Activated naive CD8-positive, alpha-beta T cell (primary cell): ENCODE results near the gene YARS1.

Experiments used
- H3K27ac Mint-ChIP-seq: one replicate; pipeline ENCODE4 v1.8.0; 2021; ENCODE audit warnings: mixed read lengths
- H3K27me3 Mint-ChIP-seq: one replicate; pipeline ENCODE4 v1.8.0; 2021; ENCODE audit warnings: mixed read lengths
- H3K36me3 Mint-ChIP-seq: one replicate; pipeline ENCODE4 v1.8.0; 2021; ENCODE audit warnings: mixed read lengths
- H3K4me1 Mint-ChIP-seq: one replicate; pipeline ENCODE4 v1.8.0; 2021; ENCODE audit warnings: low read depth, mixed read lengths
- H3K4me3 Mint-ChIP-seq: one replicate; pipeline ENCODE4 v1.8.0; 2021; ENCODE audit warnings: mild to moderate bottlenecking, mixed read lengths
- H3K9me3 Mint-ChIP-seq: one replicate; pipeline ENCODE4 v1.8.0; 2021; ENCODE audit warnings: low read depth, mixed read lengths

The YARS1 gene

GRCh38 chr1:32830092-32830852 is 13.1 kb upstream of the YARS1 start:
- H3K9me3 Mint-ChIP-seq: no peaks in the 10 kb centered on the region
- H3K27ac Mint-ChIP-seq: peak overlapping the region; percentile 81
- peaks cover 26% of the 10 kb centered on the region for H3K4me1 Mint-ChIP-seq
- H3K36me3 Mint-ChIP-seq: peaks cover 23% of the 10 kb centered on the region
- peak overlapping the region; percentile 51 for H3K4me3 Mint-ChIP-seq
- no peaks in the 10 kb centered on the region for H3K27me3 Mint-ChIP-seq

- no peaks in the 10 kb centered on the region for H3K27me3 Mint-ChIP-seq
- no peak overlapping the region for H3K27ac Mint-ChIP-seq
- no peak overlapping the region for H3K4me3 Mint-ChIP-seq
Observed at GRCh38 chr1:32828341-32828740, 11.2 kb upstream of the YARS1 start.

GRCh38 chr1:32825181-32825580 is 8.0 kb upstream of the YARS1 start:
- H3K4me1 Mint-ChIP-seq: peaks cover 35% of the 10 kb centered on the region
- no peak overlapping the region for H3K27ac Mint-ChIP-seq
- no peaks in the 10 kb centered on the region for H3K27me3 Mint-ChIP-seq
- H3K4me3 Mint-ChIP-seq: no peak overlapping the region
- H3K36me3 Mint-ChIP-seq: peaks cover 17% of the 10 kb centered on the region
- H3K9me3 Mint-ChIP-seq: no peaks in the 10 kb centered on the region

More at GRCh38 chr1:32828341-32828740, 11.2 kb upstream of the YARS1 start:
- Mint-ChIP-seq H3K36me3 (peaks cover 20% of the 10 kb centered on the region), H3K9me3 (no peaks in the 10 kb centered on the region), H3K4me1 (peaks cover 24% of the 10 kb centered on the region)

- Mint-ChIP-seq H3K27ac (peak overlapping the region; percentile 99), H3K9me3 (no peaks in the 10 kb centered on the region), H3K27me3 (no peaks in the 10 kb centered on the region), H3K4me3 (peak overlapping the region; percentile 100), H3K4me1 (peaks cover 48% of the 10 kb centered on the region), H3K36me3 (peaks cover 13% of the 10 kb centered on the region)
Observed at GRCh38 chr1:32818804-32819541, 1.8 kb upstream of the YARS1 start.

- Mint-ChIP-seq H3K9me3 (no peaks in the 10 kb centered on the region), H3K4me3 (peak overlapping the region; percentile 100), H3K27ac (peak overlapping the region; percentile 99), H3K4me1 (peaks cover 56% of the 10 kb centered on the region), H3K27me3 (no peaks in the 10 kb centered on the region), H3K36me3 (peaks cover 19% of the 10 kb centered on the region)
Observed at GRCh38 chr1:32817815-32818786, 943 bp upstream of the YARS1 start.

GRCh38 chr1:32816676-32817158 is 441 bp downstream of the YARS1 start:
- Mint-ChIP-seq H3K9me3 (no peaks in the 10 kb centered on the region), H3K4me1 (peaks cover 60% of the 10 kb centered on the region), H3K27ac (peak overlapping the region; percentile 99), H3K27me3 (no peaks in the 10 kb centered on the region), H3K36me3 (peaks cover 19% of the 10 kb centered on the region), H3K4me3 (peak overlapping the region; percentile 100)

GRCh38 chr1:32813941-32814739 is 3.0 kb downstream of the YARS1 start:
- Mint-ChIP-seq H3K9me3 (no peaks in the 10 kb centered on the region), H3K27ac (peak overlapping the region; percentile 81), H3K4me3 (peak overlapping the region; percentile 100), H3K27me3 (no peaks in the 10 kb centered on the region), H3K36me3 (peaks cover 22% of the 10 kb centered on the region), H3K4me1 (peaks cover 63% of the 10 kb centered on the region)

- Mint-ChIP-seq H3K4me3 (peak overlapping the region; percentile 30), H3K27me3 (no peaks in the 10 kb centered on the region), H3K27ac (peak overlapping the region; percentile 50), H3K9me3 (no peaks in the 10 kb centered on the region), H3K4me1 (peaks cover 64% of the 10 kb centered on the region), H3K36me3 (peaks cover 29% of the 10 kb centered on the region)
Observed at GRCh38 chr1:32811917-32812316, 5.2 kb downstream of the YARS1 start.

- peak overlapping the region; percentile 13 for H3K4me3 Mint-ChIP-seq
- no peaks in the 10 kb centered on the region for H3K27me3 Mint-ChIP-seq
- no peaks in the 10 kb centered on the region for H3K9me3 Mint-ChIP-seq
- H3K36me3 Mint-ChIP-seq: peaks cover 27% of the 10 kb centered on the region
- peaks cover 62% of the 10 kb centered on the region for H3K4me1 Mint-ChIP-seq
- peak overlapping the region; percentile 68 for H3K27ac Mint-ChIP-seq
Observed at GRCh38 chr1:32811265-32811664, 5.9 kb downstream of the YARS1 start.

GRCh38 chr1:32810358-32810757 is 6.8 kb downstream of the YARS1 start:
- H3K9me3 Mint-ChIP-seq: no peaks in the 10 kb centered on the region
- H3K27me3 Mint-ChIP-seq: no peaks in the 10 kb centered on the region
- no peak overlapping the region for H3K27ac Mint-ChIP-seq
- H3K4me3 Mint-ChIP-seq: no peak overlapping the region
- peaks cover 59% of the 10 kb centered on the region for H3K4me1 Mint-ChIP-seq
- peaks cover 31% of the 10 kb centered on the region for H3K36me3 Mint-ChIP-seq

GRCh38 chr1:32808580-32808979 is 8.6 kb downstream of the YARS1 start:
- H3K36me3 Mint-ChIP-seq: peaks cover 22% of the 10 kb centered on the region
- peaks cover 42% of the 10 kb centered on the region for H3K4me1 Mint-ChIP-seq
- H3K9me3 Mint-ChIP-seq: no peaks in the 10 kb centered on the region
- peak overlapping the region; percentile 43 for H3K27ac Mint-ChIP-seq
- no peak overlapping the region for H3K4me3 Mint-ChIP-seq
- no peaks in the 10 kb centered on the region for H3K27me3 Mint-ChIP-seq

- peaks cover 37% of the 10 kb centered on the region for H3K4me1 Mint-ChIP-seq
- H3K36me3 Mint-ChIP-seq: peaks cover 24% of the 10 kb centered on the region
- no peaks in the 10 kb centered on the region for H3K9me3 Mint-ChIP-seq
- no peaks in the 10 kb centered on the region for H3K27me3 Mint-ChIP-seq
- H3K4me3 Mint-ChIP-seq: no peak overlapping the region
- H3K27ac Mint-ChIP-seq: no peak overlapping the region
Observed at GRCh38 chr1:32806910-32807523, 10.1 kb downstream of the YARS1 start.

GRCh38 chr1:32806290-32806689 is 10.9 kb downstream of the YARS1 start:
- Mint-ChIP-seq H3K4me1 (peaks cover 35% of the 10 kb centered on the region), H3K27ac (no peak overlapping the region), H3K4me3 (no peak overlapping the region), H3K9me3 (no peaks in the 10 kb centered on the region), H3K27me3 (no peaks in the 10 kb centered on the region), H3K36me3 (peaks cover 27% of the 10 kb centered on the region)
